Measurements from ENCODE around the gene CREBL2.

Gene CREBL2

DNA sequence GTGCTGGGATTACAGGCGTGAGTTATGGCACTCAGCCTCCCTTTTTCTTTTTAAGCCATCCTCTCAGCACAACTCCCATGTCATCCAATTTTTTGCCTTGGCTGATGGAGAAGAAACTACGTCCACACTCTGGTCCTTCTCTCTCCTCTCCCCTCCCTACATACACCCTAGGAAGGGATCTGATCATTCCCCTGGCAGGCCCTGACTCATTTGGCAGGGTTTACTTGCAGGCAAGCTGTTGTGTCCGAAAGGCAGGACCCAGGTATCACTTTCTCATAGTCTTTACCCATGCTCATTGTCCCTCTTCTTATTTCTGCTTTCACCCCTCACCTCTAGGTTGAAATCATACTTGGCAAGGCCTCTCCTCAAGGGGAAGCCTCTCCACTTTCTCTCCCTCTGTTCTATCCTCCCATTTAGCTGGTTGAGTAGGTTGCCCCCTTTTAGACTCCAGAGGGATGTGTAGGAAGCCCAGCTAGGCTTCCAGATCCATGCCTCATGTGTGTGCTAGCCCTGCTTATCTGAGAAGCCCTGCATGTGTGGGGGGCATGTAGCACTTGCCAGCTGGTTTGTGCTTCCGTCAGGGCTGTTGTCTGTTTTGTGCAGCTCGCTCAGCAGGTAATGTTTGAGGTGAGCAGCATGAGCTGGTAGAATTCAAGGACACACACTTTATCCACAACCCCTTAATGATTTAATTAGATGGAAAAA, 69.5 kb downstream of the CREBL2 start:
- no peak for DNase-seq

GRCh38 chr12:12682284-12682683, 70.6 kb downstream of the CREBL2 start:
- DNase-seq: no peak

DNA sequence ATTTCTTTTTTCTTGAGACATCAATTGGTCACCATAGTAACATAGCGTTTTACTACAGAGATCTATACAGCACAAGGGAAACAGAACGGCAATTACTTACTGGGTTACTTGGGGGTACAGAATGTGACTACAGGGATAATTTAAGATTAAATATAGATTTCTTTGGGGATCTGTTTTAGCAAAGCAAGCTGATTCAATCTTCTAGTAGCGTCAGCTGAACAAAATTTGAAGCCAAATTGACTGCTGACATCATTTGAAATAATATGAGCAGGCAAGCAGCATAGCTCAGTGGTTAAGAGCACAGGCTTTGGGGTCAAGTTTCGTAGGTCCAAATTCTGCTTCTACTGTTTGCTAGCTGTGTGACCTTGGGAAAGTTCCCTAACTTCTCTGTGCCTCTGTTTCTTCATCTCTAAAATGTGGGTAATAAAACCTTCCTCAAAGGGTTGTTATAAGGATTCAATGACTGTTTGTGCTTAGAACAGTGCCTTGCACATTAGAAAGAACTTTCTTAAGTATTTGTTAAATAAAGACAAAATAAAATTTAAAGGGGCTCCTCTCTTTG, 71.5 kb downstream of the CREBL2 start:
- DNase-seq: no peak

DNA sequence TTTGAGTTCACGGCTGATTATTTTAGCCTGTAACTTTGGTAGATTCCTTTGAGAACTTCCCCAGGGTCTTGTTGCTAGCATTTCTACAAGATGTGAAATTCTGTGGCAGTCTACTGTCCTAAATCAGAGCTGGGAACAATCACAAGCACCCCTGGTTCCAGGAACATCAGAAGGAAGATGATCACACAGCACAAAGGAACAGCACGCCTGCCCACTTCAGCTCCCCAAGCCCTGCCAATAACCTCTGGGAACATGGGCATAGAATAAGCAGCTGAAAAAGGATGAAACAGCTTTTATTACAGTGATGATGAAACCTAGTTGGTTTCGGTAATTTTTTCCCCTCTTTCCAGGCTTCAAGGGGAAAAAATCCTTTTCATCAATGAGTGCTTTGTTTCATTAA, 72.0 kb downstream of the CREBL2 start:
- no peak for DNase-seq

GRCh38 chr12:12684375-12685106, 72.9 kb downstream of the CREBL2 start:
- no peak for DNase-seq

DNA sequence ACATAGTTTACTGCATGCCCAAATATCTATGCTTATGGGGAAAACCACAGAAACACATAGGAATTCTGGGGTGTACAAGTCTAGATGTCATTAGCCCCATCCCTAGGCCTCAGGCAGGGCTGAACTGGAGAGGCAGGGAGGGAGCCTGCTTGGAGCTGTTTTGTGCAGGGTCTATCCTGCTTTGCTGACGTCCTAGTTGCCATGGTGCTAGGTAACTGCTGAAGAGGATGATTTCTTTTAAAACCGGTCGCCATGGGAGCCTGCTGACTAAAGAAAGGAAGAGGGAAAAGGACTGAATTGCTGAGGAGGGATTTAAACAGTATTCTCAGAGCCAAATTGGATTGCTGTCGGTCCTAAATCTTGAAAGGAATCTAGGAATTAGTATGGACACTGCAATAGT, 73.6 kb downstream of the CREBL2 start:
- no peak for DNase-seq

DNA sequence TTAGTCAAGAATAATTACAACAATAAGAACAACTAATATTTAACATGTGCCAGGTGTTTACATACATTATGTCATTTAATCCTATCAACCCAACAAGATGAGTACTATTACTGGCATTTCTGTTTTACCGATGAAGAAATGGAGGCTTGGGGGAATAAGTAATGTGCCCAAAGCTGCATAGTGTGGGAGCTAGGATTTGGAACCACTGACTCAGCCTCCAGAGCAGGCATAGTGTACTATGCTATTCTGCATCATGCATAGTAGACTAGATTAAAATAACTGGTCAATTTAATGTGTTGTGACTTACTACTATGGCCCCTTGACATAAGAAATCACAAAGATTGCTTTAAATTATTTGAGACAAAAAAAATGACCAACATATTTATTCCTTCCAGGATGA, 74.8 kb downstream of the CREBL2 start:
- DNase-seq: no peak

DNA sequence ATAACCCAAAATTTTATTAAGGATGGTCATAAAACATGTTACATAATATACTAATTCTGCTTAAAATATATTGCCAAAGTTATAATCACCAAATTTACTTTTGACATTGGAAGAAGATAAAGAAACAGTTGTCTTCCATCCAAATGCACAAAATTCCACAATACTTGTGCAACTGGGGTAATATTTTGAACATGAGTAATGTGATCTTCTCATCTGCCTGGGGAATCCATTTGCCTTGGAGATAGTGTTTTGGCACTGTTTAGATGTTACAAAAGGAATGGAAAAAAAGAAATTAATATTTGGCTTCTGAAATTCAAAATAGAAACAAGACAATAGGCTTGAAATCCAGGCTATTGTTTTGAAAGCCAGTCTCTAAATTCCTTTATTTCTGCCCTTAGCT, 75.2 kb downstream of the CREBL2 start:
- DNase-seq: no peak

DNA sequence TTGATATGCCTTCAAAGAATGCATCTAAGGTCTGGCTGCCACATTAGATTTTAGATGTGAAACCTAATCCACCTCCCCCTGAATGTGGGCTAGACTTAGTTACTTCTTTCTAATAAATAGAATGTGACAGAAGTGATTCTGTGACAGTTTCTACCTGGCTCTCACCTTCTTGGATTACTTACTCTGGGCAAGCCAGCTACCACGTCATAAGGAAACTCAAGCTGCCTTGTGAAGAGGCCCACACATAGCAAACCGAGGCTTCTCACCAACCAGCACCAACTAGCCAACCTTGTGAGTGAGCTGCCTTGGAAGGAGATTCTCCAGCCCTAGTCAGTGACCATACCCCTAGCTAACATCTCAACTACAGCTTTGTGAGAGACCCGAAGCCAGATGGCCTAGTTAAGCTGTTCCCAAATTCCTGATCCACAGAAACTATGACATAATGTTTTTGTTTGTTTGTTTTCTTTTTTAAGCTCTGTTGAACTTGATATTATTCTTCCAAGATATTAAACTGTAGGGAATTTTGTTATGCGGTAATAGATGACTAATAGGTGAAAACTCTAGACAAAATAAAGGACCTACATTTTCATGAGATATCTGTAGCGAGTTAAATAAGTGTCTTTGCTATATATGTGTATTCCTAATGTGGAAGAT, 78.1 kb downstream of the CREBL2 start:
- DNase-seq: no peak

DNA sequence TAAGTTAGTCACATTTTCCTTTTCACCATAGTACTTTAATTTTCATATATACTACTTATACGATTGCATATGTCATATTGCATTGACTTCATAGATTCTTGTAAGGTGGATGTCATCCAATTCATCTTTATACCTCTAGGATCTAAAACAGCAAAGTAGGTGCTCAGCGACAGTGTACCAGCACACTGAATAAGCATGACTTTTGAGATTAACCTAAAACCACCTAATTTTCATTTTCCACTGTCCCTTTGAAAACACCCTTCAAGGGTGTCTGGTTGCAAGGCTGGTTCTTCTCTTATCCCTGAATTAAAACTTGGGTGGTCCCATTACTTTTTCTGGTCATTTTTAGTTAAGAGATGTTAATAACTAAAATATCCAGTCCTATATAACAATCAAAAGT, 79.9 kb downstream of the CREBL2 start:
- no peak for DNase-seq

DNA sequence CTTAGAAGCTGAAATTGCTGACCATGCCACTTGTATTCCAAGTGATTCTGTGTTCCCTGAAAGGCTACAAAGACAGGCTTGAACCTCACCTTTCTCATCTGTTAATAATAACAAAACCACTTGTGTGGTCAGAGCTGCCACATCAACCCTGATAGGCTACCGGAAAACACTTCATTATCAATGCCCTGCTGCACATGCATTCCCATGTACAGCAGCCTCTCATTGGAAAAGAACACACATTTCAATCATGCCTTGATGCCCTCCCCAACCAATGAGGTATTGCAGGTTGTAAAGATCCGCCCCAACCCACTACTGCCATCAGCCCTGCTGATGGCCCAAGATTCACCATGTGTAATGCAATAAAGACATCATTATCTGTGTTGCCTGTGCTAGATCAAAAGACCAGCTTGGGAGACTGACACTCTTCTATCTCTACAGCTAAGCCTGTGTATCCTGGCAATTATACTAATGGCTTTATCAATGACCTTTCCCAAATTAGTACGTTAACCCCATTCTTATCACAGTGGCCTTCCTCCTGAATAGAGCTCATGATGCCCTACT, 81.5 kb downstream of the CREBL2 start:
- no peak for DNase-seq
